Activated T-cell treated with anti-CD3 and anti-CD28 coated beads for 4 hours (primary cell): ENCODE measurements around the gene NTN4.

Experiments used
- DNase-seq: peaks from one replicate; pipeline ENCODE4 v3.0.0-alpha.2; 2020

NTN4 gene

DNA sequence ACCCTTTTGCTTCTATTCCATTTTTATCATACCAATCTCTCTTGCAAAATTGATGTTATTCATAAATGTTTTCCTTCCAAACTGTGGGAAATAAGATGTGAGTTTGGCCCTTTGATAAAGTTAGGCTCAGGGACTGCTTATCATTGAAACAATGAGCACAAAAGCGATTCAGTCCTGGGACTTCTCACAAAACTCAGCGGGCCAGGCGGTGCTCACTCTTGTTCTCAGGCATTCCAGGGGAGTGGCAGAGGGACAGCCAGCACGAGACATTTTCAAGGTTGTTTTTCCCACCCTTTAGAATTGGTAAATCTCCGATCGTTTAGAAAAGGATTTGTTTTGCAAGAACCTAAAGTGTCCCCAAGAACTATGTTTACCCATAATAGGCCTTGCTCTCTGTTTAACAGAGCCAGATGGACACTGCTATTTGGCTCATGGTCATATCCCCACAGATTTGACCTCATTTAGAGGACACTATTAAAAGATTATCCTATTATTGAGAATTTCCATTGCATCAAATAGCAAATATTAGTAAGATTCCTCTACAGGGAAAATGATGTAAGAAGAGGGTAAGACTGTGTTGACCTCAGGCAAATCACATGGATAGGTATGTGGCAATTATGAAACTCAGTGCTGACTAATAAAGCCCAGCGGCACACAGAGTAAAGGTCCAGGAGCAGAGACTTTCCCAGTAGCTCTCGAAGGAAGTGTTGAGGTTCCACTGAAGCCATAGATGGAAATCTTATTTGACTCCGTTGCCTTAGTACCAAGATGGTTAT is 136.6 kb downstream of the NTN4 start:
- no peak for DNase-seq

DNA sequence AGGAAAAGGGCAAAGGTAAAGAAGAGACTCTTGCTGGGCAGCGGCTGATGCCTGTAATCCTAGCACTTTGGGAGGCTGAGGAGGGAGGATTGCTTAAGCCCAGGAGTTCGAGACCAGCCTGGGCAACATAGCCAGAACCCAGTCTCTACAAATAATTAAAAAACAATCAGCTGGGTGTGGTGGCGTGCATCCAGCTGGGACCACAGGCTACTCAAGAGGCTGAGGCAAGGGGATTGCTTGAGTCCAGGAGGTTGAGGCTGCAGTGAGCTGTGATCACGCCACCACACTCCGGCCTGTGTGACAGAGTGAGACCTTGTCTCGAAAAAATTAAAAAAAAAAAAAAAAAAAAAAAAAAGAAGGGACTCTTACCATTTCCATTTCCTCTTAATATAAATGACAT is 138.9 kb downstream of the NTN4 start:
- no peak for DNase-seq

DNA sequence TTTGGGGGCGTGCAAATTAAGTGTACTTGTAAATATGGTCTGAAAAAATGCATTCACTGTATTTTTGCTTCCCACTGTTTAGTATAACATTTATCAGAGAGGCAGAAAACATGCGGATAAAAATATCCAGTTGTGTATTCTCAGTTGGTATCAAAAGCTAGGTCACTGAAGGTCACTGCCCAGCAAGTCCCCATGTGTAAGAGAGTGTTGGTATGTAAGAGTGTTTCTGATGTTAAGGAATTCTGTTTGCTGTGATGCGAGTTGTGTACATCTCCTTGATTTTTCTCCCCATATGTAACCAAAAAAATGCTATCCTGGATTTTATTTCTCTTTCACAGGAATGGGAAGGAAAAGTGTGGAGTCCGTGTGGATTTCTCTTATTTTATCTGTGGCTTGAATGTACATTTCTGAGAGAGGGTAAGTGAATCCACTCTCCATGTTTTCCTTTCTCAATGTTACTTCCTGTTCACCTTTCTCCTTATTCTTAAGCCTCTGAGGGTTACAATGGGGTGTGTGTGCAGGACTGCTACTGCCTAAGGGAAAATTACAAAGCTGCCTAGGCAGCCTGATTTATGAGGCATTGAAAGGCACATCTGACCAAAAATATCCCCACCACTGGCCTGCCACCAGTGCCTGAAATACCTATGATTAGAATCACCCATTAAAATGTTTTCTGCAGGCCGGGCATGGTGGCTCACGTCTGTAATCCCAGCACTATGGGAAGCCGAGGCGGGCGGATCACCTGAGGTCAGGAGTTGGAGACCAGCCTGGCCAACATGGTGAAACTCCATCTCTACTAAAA is 141.4 kb downstream of the NTN4 start:
- DNase-seq: no peak

DNA sequence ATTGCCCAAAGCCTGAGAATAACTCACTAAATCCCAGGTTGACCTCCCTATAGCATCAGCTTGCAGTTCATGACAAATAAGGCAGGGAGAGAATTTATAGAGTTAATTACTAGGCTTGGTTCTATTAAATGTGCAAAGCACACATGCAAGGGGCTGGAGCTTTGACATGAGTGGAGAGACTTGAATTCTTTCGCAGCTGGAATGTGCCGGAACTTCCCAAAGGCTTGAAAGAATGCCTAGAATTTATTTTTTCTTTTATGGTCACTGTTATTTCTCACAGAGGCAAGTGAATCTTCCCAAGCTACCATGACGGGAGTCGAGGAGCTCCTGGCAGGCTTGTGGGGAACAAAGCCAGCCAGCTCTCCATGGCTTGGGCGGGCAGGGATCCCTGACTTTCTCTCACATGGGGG is 143.8 kb downstream of the NTN4 start:
- no peak for DNase-seq

DNA sequence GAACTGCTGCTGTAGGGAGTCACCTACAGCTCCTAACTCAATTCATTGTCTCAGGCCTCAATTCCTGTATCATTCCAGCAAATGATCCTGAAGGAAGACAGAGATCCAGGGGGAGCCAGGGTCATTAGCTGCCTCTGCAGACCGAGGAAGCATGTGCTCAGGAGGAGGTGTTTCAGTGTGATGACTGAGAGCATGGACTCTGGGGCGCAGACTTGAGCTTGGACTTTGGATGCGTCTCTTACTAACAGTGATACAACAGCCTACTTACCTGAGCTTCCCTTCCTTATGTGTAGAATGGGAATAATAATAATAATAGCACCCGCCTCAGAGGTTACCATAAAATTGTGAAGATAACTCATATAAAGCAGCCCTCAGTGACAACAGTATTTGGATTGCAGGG is 147.3 kb downstream of the NTN4 start:
- DNase-seq: no peak

DNA sequence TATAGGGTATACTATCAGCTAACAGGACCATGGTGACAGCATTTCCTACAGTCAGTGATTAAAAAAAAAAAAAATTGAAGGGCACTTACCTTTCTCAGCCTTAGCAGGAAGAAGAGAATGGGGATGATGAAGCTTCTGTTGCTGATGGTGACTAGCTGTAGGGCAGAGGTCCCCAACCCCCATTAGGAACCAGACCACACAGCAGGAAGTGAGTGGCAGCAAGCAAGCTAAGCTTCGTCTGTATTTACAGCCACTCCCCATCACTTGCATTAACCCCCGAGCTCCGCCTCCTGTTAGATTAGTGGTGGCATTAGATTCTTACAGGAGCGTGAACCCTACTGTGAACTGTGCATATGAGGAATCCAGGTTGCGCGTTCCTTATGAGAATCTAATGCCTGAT is 148.0 kb downstream of the NTN4 start:
- DNase-seq: no peak

DNA sequence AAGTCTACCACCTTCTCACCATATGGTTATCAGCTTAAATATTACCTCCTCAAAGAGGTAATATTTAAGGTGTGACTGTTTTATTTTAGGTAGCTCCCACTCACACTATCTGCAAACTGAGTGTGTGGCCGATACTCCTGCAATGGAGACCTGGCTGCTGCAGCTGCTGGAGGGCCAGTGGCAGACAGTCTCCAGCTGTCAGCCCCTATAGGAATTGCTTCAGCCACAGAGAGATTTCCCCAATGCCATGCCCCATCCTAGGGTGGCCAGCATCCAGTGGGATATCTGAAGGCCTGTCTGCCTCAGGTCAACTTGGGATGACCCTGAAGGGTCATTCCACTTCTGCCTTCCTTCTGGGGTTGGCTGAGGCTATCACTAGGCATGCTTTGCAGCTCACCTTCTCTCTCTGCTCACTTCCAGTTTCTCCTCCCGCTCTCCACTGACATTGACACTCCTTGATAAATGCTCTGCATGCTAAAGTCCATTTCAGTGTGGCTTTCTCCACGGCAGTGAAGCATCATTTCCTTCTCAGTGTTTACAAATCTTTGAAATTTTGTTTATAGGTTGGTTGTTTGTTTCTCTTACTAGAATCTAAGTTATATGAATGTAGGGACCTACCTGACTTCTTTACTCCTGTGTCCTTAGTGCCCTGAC is 149.1 kb downstream of the NTN4 start:
- no peak for DNase-seq

DNA sequence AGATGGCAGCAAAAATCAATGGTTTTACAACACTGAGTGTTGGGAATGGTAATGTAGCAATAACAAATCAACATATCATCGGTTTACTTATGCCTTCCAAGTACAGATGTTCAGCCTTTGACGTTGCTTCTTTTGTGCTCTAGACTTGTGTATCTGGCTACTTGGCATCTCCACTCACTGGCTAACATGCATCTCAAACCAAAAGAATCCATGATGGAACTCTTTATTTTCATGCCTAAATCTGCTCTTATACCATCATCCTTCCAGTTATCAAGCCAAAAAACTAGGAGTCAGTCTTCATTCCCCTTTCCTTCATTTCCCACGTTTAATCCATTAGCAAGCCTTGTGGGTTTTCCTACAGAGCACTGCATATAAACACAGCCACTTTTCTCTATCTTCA is 150.0 kb downstream of the NTN4 start:
- no peak for DNase-seq

DNA sequence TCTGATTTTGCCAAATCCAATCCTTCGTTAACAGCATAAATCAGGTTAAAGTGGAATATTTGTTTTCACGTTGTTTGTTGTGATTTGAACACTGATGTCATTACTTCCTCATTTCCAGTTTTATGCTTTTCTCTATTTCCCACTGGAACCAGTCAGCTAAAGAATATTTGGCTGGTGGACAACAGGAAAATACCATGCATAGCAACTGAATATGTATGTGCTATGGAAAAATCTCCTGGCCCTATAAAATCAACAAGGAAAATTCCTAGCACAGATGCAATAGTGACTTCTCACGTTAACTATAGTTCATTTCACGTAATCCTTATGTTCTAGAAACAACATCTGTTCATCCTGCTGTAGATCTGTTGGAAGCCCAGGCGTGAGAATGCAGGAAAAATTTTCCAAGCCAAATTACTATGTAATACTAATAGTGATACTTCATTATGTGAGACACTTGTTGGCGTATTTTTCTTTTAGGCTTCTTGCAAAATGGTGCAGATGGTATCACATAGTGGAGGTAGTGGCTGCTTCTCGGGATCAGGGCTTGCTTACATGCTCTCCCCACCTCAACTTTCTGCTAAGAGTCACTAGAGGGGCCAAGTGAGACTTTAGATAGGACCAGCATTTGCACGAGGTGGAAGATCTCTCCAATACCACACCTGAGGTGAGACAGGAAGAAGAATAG is 153.0 kb downstream of the NTN4 start:
- DNase-seq: no peak

DNA sequence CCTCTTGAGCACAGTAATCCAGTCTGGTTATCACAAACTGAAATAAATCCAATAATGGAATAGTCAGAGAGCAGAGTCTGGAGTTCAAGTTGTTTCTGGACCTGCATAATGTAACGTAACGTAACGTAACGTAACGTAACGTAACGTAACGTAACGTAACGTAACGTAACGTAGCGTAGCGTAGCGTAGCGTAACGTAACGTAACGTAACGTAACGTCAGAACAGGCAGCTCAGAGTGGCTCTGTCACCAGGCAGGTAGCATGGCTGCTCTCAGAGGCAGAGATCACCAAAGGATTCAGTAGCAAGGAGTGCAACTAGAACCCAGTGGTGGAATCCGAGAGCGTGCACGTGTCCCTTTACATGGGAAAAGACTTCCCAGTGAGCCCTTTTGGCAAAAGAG is 153.6 kb downstream of the NTN4 start:
- no peak for DNase-seq

DNA sequence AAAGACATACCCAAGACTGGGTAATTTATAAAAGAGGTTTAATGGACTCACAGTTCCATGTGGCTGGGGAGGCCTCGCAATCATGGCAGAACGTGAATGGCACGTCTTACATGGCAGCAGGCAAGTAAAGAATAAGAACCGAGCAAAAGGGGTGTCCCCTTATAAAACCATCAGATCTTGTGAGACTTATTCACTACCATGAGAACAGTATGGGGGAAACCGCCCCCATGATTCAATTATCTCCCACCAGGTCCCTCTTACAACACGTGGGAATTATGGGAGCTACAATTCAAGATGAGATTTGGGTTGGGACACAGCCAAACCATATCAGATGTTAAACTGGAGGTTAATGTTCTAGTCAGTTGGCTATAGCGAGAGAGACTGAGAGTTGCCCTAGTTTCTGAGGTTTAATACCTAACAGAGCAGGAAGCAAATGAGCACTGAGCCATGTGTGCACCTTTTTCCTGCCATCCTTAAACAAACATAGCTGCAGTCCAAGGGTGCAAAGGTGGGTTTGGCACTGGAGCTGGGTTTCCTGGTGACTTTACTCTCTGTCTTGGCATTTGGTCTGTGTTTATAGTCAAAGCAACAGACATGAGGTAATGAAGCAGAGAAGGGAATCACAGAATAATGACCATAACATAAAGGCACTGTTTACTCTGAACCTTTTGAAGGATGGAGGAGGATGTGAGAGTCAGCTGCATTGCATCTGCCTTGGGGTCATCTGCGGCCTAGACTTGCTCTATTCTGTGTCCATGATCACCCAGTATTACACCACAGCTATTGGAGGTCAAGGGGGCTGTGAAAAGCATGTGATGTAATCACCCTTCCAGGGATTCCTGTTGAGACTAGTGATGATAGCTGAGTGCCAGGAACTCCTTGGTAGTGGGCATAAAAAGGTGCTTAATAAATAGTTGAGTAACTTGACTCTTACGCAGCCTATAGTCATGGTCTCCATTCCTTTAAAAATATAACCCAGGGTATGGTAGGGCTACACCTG is 155.6 kb downstream of the NTN4 start:
- DNase-seq: no peak

DNA sequence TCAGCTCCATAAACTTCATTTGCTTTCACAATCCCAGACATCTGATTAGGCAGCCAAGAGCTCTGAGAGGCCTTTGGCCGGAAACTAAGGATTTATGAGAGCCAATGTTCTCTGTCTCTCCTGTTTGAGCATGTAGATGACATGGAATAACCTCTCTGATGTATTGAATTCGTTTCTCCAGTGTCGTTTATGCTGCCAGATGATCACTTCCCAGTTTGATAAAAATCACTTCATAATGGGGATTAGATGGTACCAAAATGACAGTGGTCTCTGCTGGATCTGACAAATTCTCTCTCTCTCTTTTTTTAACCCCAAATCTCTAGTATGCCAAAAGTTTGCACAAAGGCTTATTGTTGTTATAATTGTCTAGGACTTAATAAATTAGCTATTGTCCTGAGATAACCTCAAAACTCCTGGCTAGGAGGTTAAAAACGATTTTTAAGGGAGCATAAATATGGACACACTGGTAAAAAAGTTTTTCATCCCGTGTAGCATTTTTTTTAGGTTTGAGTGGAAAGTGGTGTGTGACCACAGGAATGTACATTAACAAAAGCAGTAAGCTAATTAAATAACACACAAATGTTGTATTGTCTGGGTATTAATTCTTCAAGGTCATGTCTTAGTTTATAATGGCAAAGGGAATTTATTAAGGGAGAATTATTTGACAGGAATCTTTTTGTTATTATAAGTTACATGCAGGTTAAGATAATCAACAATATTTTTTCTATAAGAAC is 156.7 kb downstream of the NTN4 start:
- no peak for DNase-seq

DNA sequence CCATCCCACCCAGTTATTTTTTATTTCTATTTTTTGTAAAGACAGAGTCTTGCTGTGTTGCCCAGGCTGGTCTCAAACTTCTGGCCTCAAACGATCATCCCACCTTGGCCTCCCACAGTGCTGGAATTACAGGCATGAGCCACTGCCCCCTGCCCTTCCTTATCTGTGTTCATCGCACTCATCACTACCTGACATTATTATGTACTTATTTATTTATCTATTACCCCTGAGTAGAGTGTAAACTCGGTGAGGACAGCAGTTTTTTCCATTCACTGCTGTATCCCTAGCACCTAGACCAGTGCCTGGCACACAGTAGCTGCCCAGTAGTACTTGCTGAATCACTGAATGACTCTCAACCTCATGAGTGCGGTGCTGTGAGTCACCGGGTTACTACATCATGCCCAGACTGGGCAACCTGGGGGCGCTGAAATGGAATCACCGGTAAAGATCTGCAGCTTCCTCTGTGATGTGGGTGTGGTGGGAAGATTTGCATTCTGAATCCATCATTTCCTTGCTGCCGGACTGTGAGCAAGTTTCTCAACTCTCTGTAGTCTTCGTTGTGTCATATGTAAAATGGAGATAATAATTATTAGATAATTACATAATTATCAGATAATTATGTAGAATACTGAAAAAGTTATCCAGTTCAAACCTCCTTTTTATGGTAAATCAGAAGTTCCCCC is 157.4 kb downstream of the NTN4 start:
- no peak for DNase-seq

DNA sequence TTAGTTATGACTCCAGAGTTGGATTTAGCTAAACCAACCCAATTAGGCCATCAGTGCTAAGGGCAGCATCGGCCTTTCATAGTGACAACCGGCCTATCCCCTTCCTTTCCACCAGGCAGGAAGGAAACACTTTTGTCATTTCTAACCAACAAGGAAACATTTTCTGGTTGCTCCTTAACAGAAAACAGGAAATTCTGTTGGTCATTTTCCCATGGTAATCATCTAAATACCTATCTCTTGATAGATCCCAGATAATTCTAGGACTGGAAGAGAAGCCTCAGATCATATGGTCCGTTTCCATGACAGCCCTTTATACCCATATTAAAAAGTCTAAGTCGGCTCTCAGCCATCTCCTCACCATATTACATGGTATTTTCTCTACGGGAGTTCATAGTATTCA is 160.1 kb downstream of the NTN4 start:
- no peak for DNase-seq

DNA sequence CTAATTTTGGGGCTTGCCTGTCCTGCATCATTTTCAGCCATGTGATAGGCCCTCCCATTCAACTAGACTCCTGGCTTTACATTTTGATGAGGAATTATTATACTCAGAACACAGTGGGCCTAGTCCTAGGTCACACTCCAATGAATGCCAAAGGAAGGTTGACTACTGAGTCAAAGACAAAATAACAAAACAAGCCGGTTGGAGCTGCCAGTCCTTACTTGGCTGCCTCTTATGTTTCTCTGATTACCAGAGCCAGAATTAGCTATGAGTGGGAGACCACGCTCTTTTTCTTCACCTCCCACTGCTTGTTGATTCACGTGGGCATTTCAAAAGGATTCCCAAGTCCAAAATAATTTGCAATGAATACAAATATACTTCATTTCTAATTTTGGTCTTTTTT is 161.2 kb downstream of the NTN4 start:
- no peak for DNase-seq

DNA sequence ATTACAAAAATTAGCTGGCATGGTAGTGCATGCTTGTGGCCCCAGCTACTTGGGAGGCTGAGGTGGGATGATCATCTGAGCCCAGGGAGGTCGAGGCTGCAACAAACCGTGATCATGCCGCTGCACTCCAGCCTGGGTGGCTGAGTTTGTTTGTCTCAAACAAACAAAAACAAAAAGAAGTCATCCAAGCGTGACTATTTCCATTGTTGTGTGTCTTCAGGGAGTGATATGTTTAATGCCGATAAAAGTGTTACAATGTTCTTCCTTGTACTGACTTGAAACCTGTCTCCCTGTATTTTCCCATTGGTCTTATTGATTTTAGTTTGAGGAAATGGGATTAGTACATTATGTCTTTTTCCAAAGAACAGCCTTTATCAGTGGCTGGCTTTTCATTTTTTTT is 163.7 kb downstream of the NTN4 start:
- no peak for DNase-seq

DNA sequence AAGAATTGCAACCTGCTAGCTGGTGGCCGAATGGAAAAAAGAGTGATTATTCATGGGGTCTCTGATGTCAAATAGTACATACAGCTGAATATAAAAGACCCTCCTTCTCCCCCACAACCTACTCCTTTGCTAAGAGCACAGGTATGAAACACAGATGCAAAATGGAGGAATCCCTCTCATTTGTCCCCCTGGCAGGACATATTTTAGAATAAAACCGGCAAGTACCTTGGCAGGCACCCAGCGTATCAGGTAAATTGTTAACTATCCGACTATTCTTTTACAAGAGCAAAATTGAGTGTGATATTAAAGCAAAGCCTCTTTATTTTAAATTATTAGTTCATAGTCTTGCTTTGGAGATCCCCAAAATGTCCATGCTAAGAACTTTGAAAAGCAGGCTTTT is 165.6 kb downstream of the NTN4 start:
- no peak for DNase-seq

DNA sequence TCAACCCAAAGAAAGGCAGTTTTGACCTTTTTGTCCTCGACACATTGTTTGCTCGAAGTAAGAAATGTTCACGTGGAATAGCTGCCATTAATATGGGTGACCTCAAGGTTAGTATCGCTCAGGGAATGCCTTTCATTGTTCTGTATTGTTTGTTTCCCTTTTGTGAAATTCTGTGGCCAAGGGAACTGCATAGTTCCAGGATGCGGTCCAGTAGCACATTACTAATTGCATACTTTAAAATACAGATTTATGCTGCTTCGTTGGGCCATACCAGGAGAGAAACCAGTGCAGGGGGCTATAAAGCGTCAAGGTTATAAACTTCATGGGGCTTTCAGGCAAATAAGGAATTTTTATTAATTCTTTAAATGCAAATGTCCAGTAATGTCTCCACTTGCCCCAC is 166.0 kb downstream of the NTN4 start:
- DNase-seq: no peak

DNA sequence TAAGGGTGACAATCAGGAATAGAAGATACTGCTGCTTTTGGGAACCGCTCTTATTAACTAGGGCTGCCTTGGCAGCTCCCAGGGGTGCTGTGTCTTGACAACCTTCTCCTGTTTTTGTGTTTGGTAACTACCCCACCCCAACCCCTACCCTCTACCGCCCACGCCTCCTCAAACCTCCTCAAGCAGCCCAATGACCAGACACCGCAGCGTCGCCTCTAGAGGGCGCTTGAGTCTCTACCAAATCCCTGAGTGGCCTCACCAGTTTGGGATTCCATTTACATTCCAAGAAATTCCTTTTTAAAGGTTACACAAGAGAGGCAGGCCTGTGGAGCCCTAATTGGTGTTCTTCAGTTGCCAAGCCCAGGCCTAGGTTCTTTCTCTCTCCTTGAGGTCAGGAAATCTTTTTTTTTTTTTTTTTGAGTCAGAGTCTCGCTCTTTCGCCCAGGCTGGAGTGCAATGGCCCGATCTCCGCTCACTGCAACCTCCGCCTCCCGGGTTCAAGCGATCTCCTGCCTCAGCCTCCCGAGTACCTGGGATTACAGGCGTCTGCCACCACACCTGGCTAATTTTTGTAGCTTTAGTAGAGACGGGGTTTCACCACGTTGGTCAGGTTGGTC is 166.9 kb downstream of the NTN4 start:
- DNase-seq: no peak

DNA sequence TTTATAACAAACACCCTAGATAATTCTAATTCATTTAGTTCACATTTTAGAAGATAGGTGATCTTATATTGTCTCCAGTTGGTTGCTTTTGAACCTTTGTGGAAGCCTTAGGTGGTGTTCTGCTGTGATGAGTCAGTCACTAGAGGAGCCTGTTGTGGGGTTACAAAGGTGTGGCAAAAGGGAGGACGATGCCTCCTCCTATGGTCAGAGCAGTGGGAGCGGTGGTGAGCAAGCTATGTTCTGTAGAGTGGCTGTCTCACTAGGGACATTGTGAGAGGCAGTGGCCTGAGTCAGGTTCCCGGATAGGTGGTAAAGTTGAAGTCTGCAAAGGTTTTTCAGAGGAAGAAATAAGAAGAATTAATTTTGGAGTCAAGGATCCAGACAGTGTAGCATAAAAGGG is 167.7 kb downstream of the NTN4 start:
- DNase-seq: no peak
